Transverse colon (tissue), 4 donors: ENCODE data around the gene CRYGN. TPM values are rescaled to one million over a fixed set of nuclear protein-coding genes. Genes with fewer than 3 reads are reported as not detected.

ENCODE experiments used
- DNase-seq: peaks from one replicate; pipeline ENCODE4 v3.0.0-alpha.2; 2019
- H3K27ac ChIP-seq, 4 donors: fragments of 200-600 bp; sonication (generic); 2 replicates each; pipeline ENCODE4 v1.5.1; 2016 to 2018; ENCODE audit warnings: inconsistent platforms in 4 of 4
- H3K27me3 ChIP-seq: fragments of 200-600 bp; sonication (generic); 2 replicates; pipeline ENCODE4 v1.5.1; 2017; ENCODE audit warnings: inconsistent platforms
- H3K36me3 ChIP-seq, 4 donors: fragments of 200-600 bp; sonication (generic); 2 replicates each; pipeline ENCODE4 v1.5.1; 2017 to 2019; ENCODE audit warnings: inconsistent platforms in 4 of 4
- H3K4me1 ChIP-seq, 4 donors: fragments of 200-600 bp; sonication (generic); 2 replicates each; pipeline ENCODE4 v1.5.1; 2017 to 2020; ENCODE audit warnings: inconsistent platforms in 4 of 4
- H3K4me3 ChIP-seq, 4 donors: fragments of 200-600 bp; sonication (generic); 1 replicate in 1 of 4; 2 replicates in 3 of 4; pipeline versions ENCODE4 v1.5.1 to v1.6.1; 2017 to 2019; ENCODE audit warnings: inconsistent platforms in 4 of 4
- H3K9me3 ChIP-seq, 2 donors: fragments of 200-600 bp; sonication (generic); 2 replicates each; pipeline ENCODE4 v1.5.1; 2017 to 2019; ENCODE audit warnings: inconsistent platforms in 2 of 2
- CTCF ChIP-seq, 5 experiments: fragments of 200-600 bp in 3 of 5; fragments of 450-650 bp in 2 of 5; sonication (generic) in 3 of 5; IDR thresholded peaks; 1 replicate in 2 of 5; 2 replicates in 3 of 5; pipeline ENCODE4 v1.5.1; 2016 to 2017; ENCODE audit warnings: antibody characterized with exemption in 5 of 5, inconsistent platforms in 3 of 5, mild to moderate bottlenecking in 2 of 5, moderate library complexity in 1 of 5
- EP300 ChIP-seq: sonication (generic); formaldehyde crosslinking; IDR thresholded peaks from one replicate; pipeline ENCODE4 v1.6.1; 2017; ENCODE audit warnings: antibody characterized with exemption, low read depth
- POLR2A ChIP-seq: fragments of 450-650 bp; IDR thresholded peaks from one replicate; pipeline ENCODE4 v1.6.1; 2016; ENCODE audit warnings: antibody characterized with exemption, mild to moderate bottlenecking, moderate library complexity
- POLR2AphosphoS5 ChIP-seq, 3 donors: sonication (generic); formaldehyde crosslinking; IDR thresholded peaks; one replicate each; pipeline ENCODE4 v1.6.1; 2016; ENCODE audit warnings: antibody characterized with exemption in 3 of 3
- WGBS, 2 donors: methylation state at CpG; one replicate each; pipeline ENCODE4 v1.1.5; 2018; ENCODE audit warnings: low coverage in 1 of 2; 5-methylcytosine and 5-hydroxymethylcytosine counted together
- in situ Hi-C, 4 donors: fragments of 200-750 bp; cut with MboI; loops; one replicate each; pipeline versions ENCODE4 v1.15.0 to v1.15.1; 2017; ENCODE audit warnings: low sequenced_read_pairs in 3 of 4, low pct_ligation_motif_present in 1 of 4, low pct_unique_long_range_greater_than_20kb in 1 of 4
- intact Hi-C: fragments of 100-400 bp; cut with DNase I; formaldehyde crosslinking; loops from one replicate; pipeline ENCODE4 v1.15.1; 2023; ENCODE audit warnings: low total_unique reads
- total RNA-seq, 4 donors: library from RNA; depleted of rRNA; stranded (reverse); fragments of >200 nt; gene quantifications; one replicate each; pipeline ENCODE4 v1.1.0, GENCODE V29; 2016

CRYGN gene
- total RNA-seq, 4 donors from 2014 or later: not detected

- no peak for TF ChIP-seq POLR2A
- no peak for TF ChIP-seq EP300
- no peak for TF ChIP-seq POLR2AphosphoS5 (IDR thresholded peaks at IDR 0.05)
- no peak for TF ChIP-seq CTCF (IDR thresholded peaks at IDR 0.05)
- H3K9me3 ChIP-seq: no peaks in the 10 kb centered on the region
- H3K36me3 ChIP-seq: no peaks in the 10 kb centered on the region
- H3K4me1 ChIP-seq: no peaks in the 10 kb centered on the region
- no peak overlapping the region for H3K4me3 ChIP-seq
- 88% methylated on average over 10 of the region's 10 CpGs; no CpG with 5 or more reads in 1 of the 2 donors for WGBS, 2 donors
- H3K27ac ChIP-seq: no peak overlapping the region
- DNase-seq: no peak
- H3K27me3 ChIP-seq: peaks cover 3% of the 10 kb centered on the region
- intact Hi-C loops: no loop called here
- in situ Hi-C loops: no loop called here
Observed at GRCh38 chr7:151388430-151388829, 51.5 kb downstream of the CRYGN start.

- DNase-seq: no peak
- WGBS, 2 donors: 82 to 85% methylated on average over 4 to 8 of the region's 8 CpGs
- intact Hi-C loops: no loop called here
- TF ChIP-seq POLR2A (no peak), CTCF (IDR thresholded peaks at IDR 0.05) (no peak), EP300 (no peak), POLR2AphosphoS5 (IDR thresholded peaks at IDR 0.05) (no peak)
- in situ Hi-C loops: no loop called here
- H3K27ac ChIP-seq: no peak overlapping the region
- peaks cover 8% of the 10 kb centered on the region for H3K27me3 ChIP-seq
- H3K9me3 ChIP-seq: no peaks in the 10 kb centered on the region
- H3K4me1 ChIP-seq: no peaks in the 10 kb centered on the region
- no peak overlapping the region for H3K4me3 ChIP-seq
- H3K36me3 ChIP-seq: no peaks in the 10 kb centered on the region
Observed at GRCh38 chr7:151388007-151388297, 52.0 kb downstream of the CRYGN start.

- Histone ChIP-seq H3K4me3 (no peak overlapping the region), H3K27ac (no peak overlapping the region), H3K36me3 (no peaks in the 10 kb centered on the region), H3K4me1 (peaks cover 0 to under 1% (median 0%) of the 10 kb centered on the region in 4 donors), H3K9me3 (no peaks in the 10 kb centered on the region), H3K27me3 (peaks cover 14% of the 10 kb centered on the region)
- 83% methylated on average over 23 of the region's 24 CpGs; no CpG with 5 or more reads in 1 of the 2 donors for WGBS, 2 donors
- TF ChIP-seq CTCF (IDR thresholded peaks at IDR 0.05): no peak
- no peak for TF ChIP-seq EP300
- TF ChIP-seq POLR2AphosphoS5 (IDR thresholded peaks at IDR 0.05): no peak
- TF ChIP-seq POLR2A: no peak
- in situ Hi-C loops (no loop called here), intact Hi-C loops (no loop called here)
- DNase-seq: no peak
Observed at GRCh38 chr7:151387161-151388006, 52.6 kb downstream of the CRYGN start.

GRCh38 chr7:151386301-151387160, 53.4 kb downstream of the CRYGN start:
- intact Hi-C loops: no loop called here
- Histone ChIP-seq H3K4me3 (no peak overlapping the region), H3K9me3 (no peaks in the 10 kb centered on the region), H3K27ac (no peak overlapping the region), H3K36me3 (no peaks in the 10 kb centered on the region), H3K4me1 (peaks cover 3 to 9% (median 8%) of the 10 kb centered on the region in 4 donors), H3K27me3 (peaks cover 22% of the 10 kb centered on the region)
- no peak for TF ChIP-seq POLR2A
- no peak for TF ChIP-seq POLR2AphosphoS5 (IDR thresholded peaks at IDR 0.05)
- no peak for TF ChIP-seq CTCF (IDR thresholded peaks at IDR 0.05)
- no peak for TF ChIP-seq EP300
- DNase-seq: no peak
- in situ Hi-C loops: no loop called here
- WGBS, 2 donors: 65% methylated on average over 16 of the region's 16 CpGs; no CpG with 5 or more reads in 1 of the 2 donors
